Nephron progenitor cell (in vitro differentiated cells): ENCODE measurements around the gene CEACAM4.

ENCODE experiments used
- DNase-seq: peaks from one replicate; pipeline ENCODE4 v3.0.0; 2021
- H3K27ac Mint-ChIP-seq: 2 replicates; pipeline ENCODE4 v1.8.0; 2021; ENCODE audit warnings: mild to moderate bottlenecking, moderate library complexity, mixed read lengths
- H3K27me3 Mint-ChIP-seq: 2 replicates; pipeline ENCODE4 v1.8.0; 2021; ENCODE audit warnings: mild to moderate bottlenecking, low read depth, mixed read lengths; ENCODE audit not compliant: poor library complexity
- H3K36me3 Mint-ChIP-seq: 2 replicates; pipeline ENCODE4 v1.8.0; 2021; ENCODE audit warnings: low read depth, mixed read lengths
- H3K4me1 Mint-ChIP-seq: 2 replicates; pipeline ENCODE4 v1.8.0; 2021; ENCODE audit warnings: mixed read lengths
- H3K4me3 Mint-ChIP-seq: 2 replicates; pipeline ENCODE4 v1.8.0; 2021; ENCODE audit warnings: mild to moderate bottlenecking, moderate library complexity, mixed read lengths
- H3K9me3 Mint-ChIP-seq: 2 replicates; pipeline ENCODE4 v1.8.0; 2021; ENCODE audit warnings: mild to moderate bottlenecking, moderate library complexity, mixed read lengths
- TF ChIP-seq, protein P1 (sequence below): fragments of 200-600 bp; sonication (generic); IDR thresholded peaks from 2 replicates; pipeline ENCODE4 v1.5.0; 2021; ENCODE audit warnings: antibody characterized with exemption

Gene CEACAM4

DNA sequence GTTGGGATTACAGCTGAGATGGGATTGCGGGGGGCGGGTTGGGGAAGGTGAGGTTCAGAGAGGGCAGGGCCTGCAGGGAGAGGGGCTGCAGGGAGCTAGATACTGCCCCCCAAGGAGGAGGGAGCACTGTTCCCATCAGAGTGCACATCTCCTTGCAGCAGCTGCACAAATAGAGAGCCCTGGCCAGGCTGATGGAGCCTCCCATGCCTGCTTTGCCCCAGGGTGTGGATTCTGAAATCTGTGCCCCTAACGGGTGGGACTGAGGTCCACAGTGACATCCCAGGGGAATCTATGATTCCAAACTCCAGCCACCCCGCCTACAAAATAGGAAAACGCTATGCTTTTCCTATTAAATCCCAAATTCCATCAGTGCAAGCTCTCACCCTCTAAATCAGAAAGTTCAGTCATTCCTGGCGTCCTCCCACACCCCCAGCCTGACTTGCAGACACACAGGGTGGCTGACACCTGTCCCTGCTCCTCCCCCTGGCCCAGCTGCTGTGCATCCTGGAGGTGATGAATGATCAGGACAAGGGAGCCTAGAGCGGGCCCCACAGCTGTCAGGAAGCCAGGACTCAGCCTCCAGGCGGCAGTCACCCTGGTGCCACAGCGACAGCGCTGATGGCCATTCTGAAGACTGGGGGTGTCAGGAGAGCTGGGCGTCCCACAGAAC lies 57.3 kb downstream of the CEACAM4 start:
- TF ChIP-seq, protein P1, sequence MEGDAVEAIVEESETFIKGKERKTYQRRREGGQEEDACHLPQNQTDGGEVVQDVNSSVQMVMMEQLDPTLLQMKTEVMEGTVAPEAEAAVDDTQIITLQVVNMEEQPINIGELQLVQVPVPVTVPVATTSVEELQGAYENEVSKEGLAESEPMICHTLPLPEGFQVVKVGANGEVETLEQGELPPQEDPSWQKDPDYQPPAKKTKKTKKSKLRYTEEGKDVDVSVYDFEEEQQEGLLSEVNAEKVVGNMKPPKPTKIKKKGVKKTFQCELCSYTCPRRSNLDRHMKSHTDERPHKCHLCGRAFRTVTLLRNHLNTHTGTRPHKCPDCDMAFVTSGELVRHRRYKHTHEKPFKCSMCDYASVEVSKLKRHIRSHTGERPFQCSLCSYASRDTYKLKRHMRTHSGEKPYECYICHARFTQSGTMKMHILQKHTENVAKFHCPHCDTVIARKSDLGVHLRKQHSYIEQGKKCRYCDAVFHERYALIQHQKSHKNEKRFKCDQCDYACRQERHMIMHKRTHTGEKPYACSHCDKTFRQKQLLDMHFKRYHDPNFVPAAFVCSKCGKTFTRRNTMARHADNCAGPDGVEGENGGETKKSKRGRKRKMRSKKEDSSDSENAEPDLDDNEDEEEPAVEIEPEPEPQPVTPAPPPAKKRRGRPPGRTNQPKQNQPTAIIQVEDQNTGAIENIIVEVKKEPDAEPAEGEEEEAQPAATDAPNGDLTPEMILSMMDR = no peak
- H3K36me3 Mint-ChIP-seq = no peaks in the 10 kb centered on the region
- peaks cover 27% of the 10 kb centered on the region for H3K27me3 Mint-ChIP-seq
- H3K4me1 Mint-ChIP-seq = no peaks in the 10 kb centered on the region
- no peak overlapping the region for H3K4me3 Mint-ChIP-seq
- peaks cover 23% of the 10 kb centered on the region for H3K9me3 Mint-ChIP-seq
- DNase-seq = no peak
- no peak overlapping the region for H3K27ac Mint-ChIP-seq
